Neural progenitor cell (in vitro differentiated cells): ENCODE data around the gene CKMT2. TPM values are rescaled to one million over a fixed set of nuclear protein-coding genes. Genes with fewer than 3 reads are reported as not detected.

ENCODE experiments used
- DNase-seq: peaks from one replicate; pipeline ENCODE4 v3.0.0-alpha.2; 2016; ENCODE audit warnings: low spot score
- H2AFZ ChIP-seq: fragments of 200-600 bp; sonication (generic); replicated peaks from 2 replicates; pipeline ENCODE4 v1.6.1; 2016; ENCODE audit warnings: antibody characterized with exemption
- H3F3A ChIP-seq: fragments of 200-600 bp; sonication (generic); 2 replicates; pipeline ENCODE4 v1.6.1; 2016; ENCODE audit warnings: antibody characterized with exemption, low read depth
- H3K27ac ChIP-seq: fragments of 200-600 bp; sonication (generic); 2 replicates; pipeline ENCODE4 v1.5.1; 2016; ENCODE audit warnings: mild to moderate bottlenecking
- H3K27me3 ChIP-seq: fragments of 200-600 bp; sonication (generic); 2 replicates; pipeline ENCODE4 v1.6.1; 2016; ENCODE audit warnings: mild to moderate bottlenecking, moderate library complexity
- H3K36me3 ChIP-seq: fragments of 200-600 bp; sonication (generic); 2 replicates; pipeline ENCODE4 v1.5.1; 2016
- H3K4me1 ChIP-seq: fragments of 200-600 bp; sonication (generic); 2 replicates; pipeline ENCODE4 v1.6.1; 2016; ENCODE audit warnings: mixed run types
- H3K4me2 ChIP-seq: fragments of 200-600 bp; sonication (generic); 2 replicates; pipeline ENCODE4 v1.6.1; 2016
- H3K4me3 ChIP-seq: fragments of 200-600 bp; sonication (generic); 2 replicates; pipeline ENCODE4 v1.5.1; 2016
- H3K79me2 ChIP-seq: fragments of 200-600 bp; sonication (generic); 2 replicates; pipeline ENCODE4 v1.6.1; 2016; ENCODE audit warnings: low read depth
- H3K9ac ChIP-seq: fragments of 200-600 bp; sonication (generic); 2 replicates; pipeline ENCODE4 v1.6.1; 2016
- H3K9me3 ChIP-seq: fragments of 200-600 bp; sonication (generic); 2 replicates; pipeline ENCODE4 v1.5.1; 2016; ENCODE audit warnings: low read depth
- H4K20me1 ChIP-seq: fragments of 200-600 bp; sonication (generic); 2 replicates; pipeline ENCODE4 v1.6.1; 2016; ENCODE audit warnings: low read depth
- H3K27ac Mint-ChIP-seq: 3 replicates; pipeline ENCODE4 v1.8.0; 2021; ENCODE audit warnings: mixed read lengths
- H3K27me3 Mint-ChIP-seq: 2 replicates; pipeline ENCODE4 v1.8.0; 2022; ENCODE audit warnings: low read depth, mild to moderate bottlenecking, inconsistent platforms, moderate library complexity, mixed read lengths; ENCODE audit not compliant: insufficient read depth
- H3K36me3 Mint-ChIP-seq: 3 replicates; pipeline ENCODE4 v1.8.0; 2021; ENCODE audit warnings: mixed read lengths
- H3K4me1 Mint-ChIP-seq: 3 replicates; pipeline ENCODE4 v1.8.0; 2021; ENCODE audit warnings: mixed read lengths
- H3K4me3 Mint-ChIP-seq: 3 replicates; pipeline ENCODE4 v1.8.0; 2021; ENCODE audit warnings: mild to moderate bottlenecking, moderate library complexity, mixed read lengths
- H3K9me3 Mint-ChIP-seq: 3 replicates; pipeline ENCODE4 v1.8.0; 2020; ENCODE audit warnings: mixed read lengths
- EZH2 ChIP-seq: fragments of 200-600 bp; sonication (generic); IDR thresholded peaks from 2 replicates; pipeline ENCODE4 v1.6.1; 2017; ENCODE audit warnings: antibody characterized with exemption, mild to moderate bottlenecking, moderate library complexity
- EZH2phosphoT487 ChIP-seq: fragments of 200-600 bp; sonication (generic); IDR thresholded peaks from 2 replicates; pipeline ENCODE4 v1.6.1; 2017; ENCODE audit warnings: antibody characterized with exemption
- total RNA-seq: library from RNA; depleted of rRNA; stranded (reverse); fragments of >200 nt; gene quantifications from 2 replicates; pipeline ENCODE4 v1.2.3, GENCODE V29; 2015; ENCODE audit warnings: low replicate concordance
- TF ChIP-seq, protein P1 (sequence below): fragments of 200-600 bp; sonication (generic); IDR thresholded peaks from 2 replicates; pipeline ENCODE4 v1.5.1; 2017; ENCODE audit warnings: antibody characterized with exemption, mild to moderate bottlenecking

The CKMT2 gene
- total RNA-seq, 1 donor from 2014 or later: not detected

GRCh38 chr5:81228084-81228483, 5.0 kb upstream of the CKMT2 start:
- peaks cover 9% of the 10 kb centered on the region for H4K20me1 ChIP-seq
- no peaks in the 10 kb centered on the region for H3K27me3 ChIP-seq
- no peak overlapping the region for H3K27ac ChIP-seq
- peaks cover 4% of the 10 kb centered on the region for H3F3A ChIP-seq
- H3K4me3 Mint-ChIP-seq: no peak overlapping the region
- H3K4me1 Mint-ChIP-seq: peaks cover 3% of the 10 kb centered on the region
- no peaks in the 10 kb centered on the region for H3K9me3 ChIP-seq
- H3K9ac ChIP-seq: no peak overlapping the region
- H2AFZ ChIP-seq: no peak overlapping the region
- H3K27me3 Mint-ChIP-seq: no peaks in the 10 kb centered on the region
- no peak overlapping the region for H3K4me3 ChIP-seq
- peaks cover 4% of the 10 kb centered on the region for H3K4me1 ChIP-seq
- DNase-seq: no peak
- H3K36me3 ChIP-seq: no peaks in the 10 kb centered on the region
- H3K27ac Mint-ChIP-seq: no peak overlapping the region
- H3K36me3 Mint-ChIP-seq: no peaks in the 10 kb centered on the region
- no peak overlapping the region for H3K4me2 ChIP-seq
- H3K9me3 Mint-ChIP-seq: no peaks in the 10 kb centered on the region
- TF ChIP-seq, protein P1, sequence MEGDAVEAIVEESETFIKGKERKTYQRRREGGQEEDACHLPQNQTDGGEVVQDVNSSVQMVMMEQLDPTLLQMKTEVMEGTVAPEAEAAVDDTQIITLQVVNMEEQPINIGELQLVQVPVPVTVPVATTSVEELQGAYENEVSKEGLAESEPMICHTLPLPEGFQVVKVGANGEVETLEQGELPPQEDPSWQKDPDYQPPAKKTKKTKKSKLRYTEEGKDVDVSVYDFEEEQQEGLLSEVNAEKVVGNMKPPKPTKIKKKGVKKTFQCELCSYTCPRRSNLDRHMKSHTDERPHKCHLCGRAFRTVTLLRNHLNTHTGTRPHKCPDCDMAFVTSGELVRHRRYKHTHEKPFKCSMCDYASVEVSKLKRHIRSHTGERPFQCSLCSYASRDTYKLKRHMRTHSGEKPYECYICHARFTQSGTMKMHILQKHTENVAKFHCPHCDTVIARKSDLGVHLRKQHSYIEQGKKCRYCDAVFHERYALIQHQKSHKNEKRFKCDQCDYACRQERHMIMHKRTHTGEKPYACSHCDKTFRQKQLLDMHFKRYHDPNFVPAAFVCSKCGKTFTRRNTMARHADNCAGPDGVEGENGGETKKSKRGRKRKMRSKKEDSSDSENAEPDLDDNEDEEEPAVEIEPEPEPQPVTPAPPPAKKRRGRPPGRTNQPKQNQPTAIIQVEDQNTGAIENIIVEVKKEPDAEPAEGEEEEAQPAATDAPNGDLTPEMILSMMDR: no peak
- no peak for TF ChIP-seq EZH2phosphoT487
- no peak for TF ChIP-seq EZH2
- H3K79me2 ChIP-seq: no peaks in the 10 kb centered on the region

DNA sequence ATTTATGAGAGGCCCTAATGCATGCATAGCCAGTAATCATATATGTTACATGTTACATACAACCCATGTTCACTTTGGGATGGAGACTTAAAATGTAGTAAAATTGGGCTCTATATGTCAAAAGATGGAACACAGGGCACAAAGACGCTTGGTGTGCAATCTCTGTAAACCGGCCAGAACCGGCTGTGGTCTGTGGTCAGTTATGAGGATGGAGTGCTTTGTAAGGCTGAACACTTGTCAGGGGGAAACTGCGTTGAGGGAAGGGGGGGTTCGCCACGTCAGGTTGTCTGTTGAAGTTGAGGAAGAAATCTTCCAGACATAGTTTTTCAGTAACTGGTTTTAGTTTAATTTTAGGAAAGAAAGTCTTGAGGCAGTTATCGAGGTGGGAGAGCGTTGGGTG, 2.7 kb upstream of the CKMT2 start:
- Histone ChIP-seq H3K9me3 (no peaks in the 10 kb centered on the region), H3K27me3 (no peaks in the 10 kb centered on the region), H2AFZ (no peak overlapping the region), H3K36me3 (no peaks in the 10 kb centered on the region), H3F3A (peaks cover 4% of the 10 kb centered on the region), H3K4me3 (no peak overlapping the region), H3K27ac (no peak overlapping the region), H3K4me2 (no peak overlapping the region), H4K20me1 (peaks cover 26% of the 10 kb centered on the region), H3K79me2 (no peaks in the 10 kb centered on the region), H3K9ac (no peak overlapping the region), H3K4me1 (peaks cover 8% of the 10 kb centered on the region)
- Mint-ChIP-seq H3K27ac (peak overlapping the region; percentile 18), H3K4me3 (no peak overlapping the region), H3K27me3 (no peaks in the 10 kb centered on the region), H3K9me3 (no peaks in the 10 kb centered on the region), H3K36me3 (no peaks in the 10 kb centered on the region), H3K4me1 (peaks cover 20% of the 10 kb centered on the region)
- no peak for DNase-seq
- TF ChIP-seq EZH2phosphoT487 (no peak), EZH2 (no peak)

DNA sequence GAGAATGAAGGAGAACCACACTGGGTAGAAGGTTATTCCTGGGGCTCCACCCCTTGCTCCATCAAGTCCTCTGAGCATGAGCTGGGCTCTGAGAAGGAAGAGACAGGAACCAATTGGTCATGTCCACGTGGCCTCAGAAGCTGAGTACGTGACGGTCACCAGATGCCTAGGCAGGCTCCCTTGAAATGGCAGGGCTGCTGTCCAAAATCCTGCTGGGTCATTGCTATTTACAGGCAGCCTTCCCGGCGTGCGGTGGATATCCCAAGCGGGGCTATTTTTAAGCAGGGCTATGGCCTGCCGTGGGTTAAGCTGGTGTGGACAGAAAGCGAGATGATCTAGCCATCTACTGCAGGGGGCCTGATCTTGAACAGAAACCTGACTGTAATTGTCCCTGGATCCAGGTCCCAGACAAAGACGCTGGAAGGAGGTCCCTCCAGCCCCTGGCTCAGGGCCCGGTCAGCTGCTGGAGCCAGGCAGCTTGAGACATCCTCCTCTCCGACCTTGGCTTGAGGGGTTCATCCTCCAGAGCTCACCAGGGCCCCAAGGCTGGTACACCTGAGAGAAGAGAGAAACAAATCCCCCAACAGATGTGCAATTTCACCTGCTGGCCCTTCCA, 550 bp upstream of the CKMT2 start:
- Histone ChIP-seq H3K27me3 (no peaks in the 10 kb centered on the region), H3K4me3 (peak overlapping the region; percentile 56), H3K4me2 (peak overlapping the region; percentile 86), H3K9ac (no peak overlapping the region), H3K27ac (no peak overlapping the region), H4K20me1 (peaks cover 28% of the 10 kb centered on the region), H3K79me2 (no peaks in the 10 kb centered on the region), H3K9me3 (no peaks in the 10 kb centered on the region), H2AFZ (no peak overlapping the region), H3F3A (peaks cover 4% of the 10 kb centered on the region), H3K4me1 (peaks cover 8% of the 10 kb centered on the region), H3K36me3 (no peaks in the 10 kb centered on the region)
- Mint-ChIP-seq H3K27ac (no peak overlapping the region), H3K36me3 (peaks cover 7% of the 10 kb centered on the region), H3K4me3 (no peak overlapping the region), H3K9me3 (no peaks in the 10 kb centered on the region), H3K4me1 (peaks cover 20% of the 10 kb centered on the region), H3K27me3 (no peaks in the 10 kb centered on the region)
- TF ChIP-seq EZH2phosphoT487: no peak
- no peak for DNase-seq

DNA sequence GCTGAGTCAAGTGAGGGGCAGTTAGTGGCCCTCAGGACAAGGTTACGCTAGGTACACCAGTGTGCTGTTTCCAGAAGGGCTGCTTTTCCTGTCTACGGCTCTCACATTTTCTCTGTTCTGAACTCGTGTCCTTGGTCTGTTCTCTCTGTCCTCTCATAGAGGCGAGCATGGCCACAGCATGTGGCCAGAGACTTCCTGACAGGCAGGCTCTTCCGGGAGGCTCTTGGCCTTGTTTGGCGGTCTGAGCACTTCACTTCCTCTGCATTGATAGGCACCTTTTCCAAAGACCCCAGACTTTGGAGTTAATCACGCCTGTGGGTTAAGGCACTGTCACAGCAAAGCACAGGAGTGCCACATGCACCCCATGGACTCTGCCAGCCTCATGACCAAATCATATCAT, 1.2 kb downstream of the CKMT2 start:
- peaks cover 20% of the 10 kb centered on the region for H3K4me1 Mint-ChIP-seq
- H3K27me3 Mint-ChIP-seq: no peaks in the 10 kb centered on the region
- no peak overlapping the region for H3K4me3 ChIP-seq
- no peak overlapping the region for H2AFZ ChIP-seq
- no peak overlapping the region for H3K9ac ChIP-seq
- H3K9me3 Mint-ChIP-seq: no peaks in the 10 kb centered on the region
- no peak for DNase-seq
- peaks cover 28% of the 10 kb centered on the region for H4K20me1 ChIP-seq
- peak overlapping the region; percentile 57 for H3K4me3 Mint-ChIP-seq
- H3F3A ChIP-seq: peaks cover 4% of the 10 kb centered on the region
- no peaks in the 10 kb centered on the region for H3K27me3 ChIP-seq
- no peak overlapping the region for H3K27ac ChIP-seq
- no peaks in the 10 kb centered on the region for H3K36me3 ChIP-seq
- H3K27ac Mint-ChIP-seq: peak overlapping the region; percentile 90
- peaks cover 14% of the 10 kb centered on the region for H3K36me3 Mint-ChIP-seq
- TF ChIP-seq EZH2phosphoT487: no peak
- no peaks in the 10 kb centered on the region for H3K9me3 ChIP-seq
- H3K4me2 ChIP-seq: no peak overlapping the region
- peaks cover 8% of the 10 kb centered on the region for H3K4me1 ChIP-seq
- H3K79me2 ChIP-seq: no peaks in the 10 kb centered on the region

GRCh38 chr5:81234801-81235200, 1.7 kb downstream of the CKMT2 start:
- Histone ChIP-seq H4K20me1 (peaks cover 28% of the 10 kb centered on the region), H3K9me3 (no peaks in the 10 kb centered on the region), H3K36me3 (no peaks in the 10 kb centered on the region), H3K4me3 (no peak overlapping the region), H3F3A (peaks cover 4% of the 10 kb centered on the region), H2AFZ (no peak overlapping the region), H3K27ac (no peak overlapping the region), H3K79me2 (no peaks in the 10 kb centered on the region), H3K4me1 (peaks cover 8% of the 10 kb centered on the region), H3K4me2 (no peak overlapping the region), H3K9ac (no peak overlapping the region), H3K27me3 (no peaks in the 10 kb centered on the region)
- Mint-ChIP-seq H3K36me3 (peaks cover 14% of the 10 kb centered on the region), H3K4me1 (peaks cover 20% of the 10 kb centered on the region), H3K9me3 (no peaks in the 10 kb centered on the region), H3K27ac (no peak overlapping the region), H3K27me3 (no peaks in the 10 kb centered on the region), H3K4me3 (no peak overlapping the region)
- TF ChIP-seq EZH2 (no peak), EZH2phosphoT487 (no peak)
- TF ChIP-seq, protein P1: no peak
- DNase-seq: no peak
